Measurements from ENCODE around the gene AQP11.
"Not testable (repeated sequence)": the region's sequence is repeated elsewhere in the genome, so short reads cannot be mapped to it uniquely, and the experiment has no call there.

The AQP11 gene

GRCh38 chr11:77617892-77618291 lies 28.1 kb downstream of the AQP11 start:
- DNase-seq (ENCODE audit: low read depth) = no peak
- TF ChIP-seq CTCF (IDR thresholded peaks at IDR 0.05; ENCODE audit: insufficient read depth, low read depth, low read length, missing control alignments) = no peak
- H3K4me3 ChIP-seq (ENCODE audit: low read depth, low read length) = no peak overlapping the region

- H3K4me3 ChIP-seq (ENCODE audit: low read depth, low read length) = no peak overlapping the region
- peak; percentile 66 for DNase-seq (ENCODE audit: low read depth)
- TF ChIP-seq CTCF (IDR thresholded peaks at IDR 0.05; ENCODE audit: insufficient read depth, low read depth, low read length, missing control alignments) = peak; percentile 66
Measured at GRCh38 chr11:77619576-77620198, 29.9 kb downstream of the AQP11 start.

GRCh38 chr11:77630157-77630710 lies 40.5 kb downstream of the AQP11 start:
- H3K4me3 ChIP-seq (ENCODE audit: low read depth, low read length) = no peak overlapping the region
- DNase-seq (ENCODE audit: low read depth) = no peak
- no peak for TF ChIP-seq CTCF (IDR thresholded peaks at IDR 0.05; ENCODE audit: insufficient read depth, low read depth, low read length, missing control alignments)

DNA sequence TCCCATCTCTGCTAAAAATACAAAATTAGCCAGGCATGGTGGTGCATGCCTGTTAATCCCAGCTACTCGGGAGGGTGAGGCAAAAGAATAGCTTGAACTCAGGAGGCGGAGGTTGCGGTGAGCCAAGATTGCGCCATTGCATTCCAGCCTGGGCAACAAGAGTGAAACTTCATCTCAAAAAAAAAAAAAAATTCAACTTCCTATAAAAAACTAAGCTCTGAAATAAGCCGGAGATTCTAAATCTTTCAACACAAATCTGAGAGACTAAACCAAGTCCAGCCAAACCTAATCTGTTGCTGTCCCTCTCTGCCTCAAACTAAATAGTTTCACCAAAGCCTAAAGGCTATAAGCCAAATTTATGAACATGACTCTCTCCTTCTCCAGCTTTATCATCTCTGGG lies 44.2 kb downstream of the AQP11 start:
- DNase-seq (ENCODE audit: low read depth); H3K4me3 ChIP-seq (ENCODE audit: low read depth, low read length): not testable (repeated sequence)

DNA sequence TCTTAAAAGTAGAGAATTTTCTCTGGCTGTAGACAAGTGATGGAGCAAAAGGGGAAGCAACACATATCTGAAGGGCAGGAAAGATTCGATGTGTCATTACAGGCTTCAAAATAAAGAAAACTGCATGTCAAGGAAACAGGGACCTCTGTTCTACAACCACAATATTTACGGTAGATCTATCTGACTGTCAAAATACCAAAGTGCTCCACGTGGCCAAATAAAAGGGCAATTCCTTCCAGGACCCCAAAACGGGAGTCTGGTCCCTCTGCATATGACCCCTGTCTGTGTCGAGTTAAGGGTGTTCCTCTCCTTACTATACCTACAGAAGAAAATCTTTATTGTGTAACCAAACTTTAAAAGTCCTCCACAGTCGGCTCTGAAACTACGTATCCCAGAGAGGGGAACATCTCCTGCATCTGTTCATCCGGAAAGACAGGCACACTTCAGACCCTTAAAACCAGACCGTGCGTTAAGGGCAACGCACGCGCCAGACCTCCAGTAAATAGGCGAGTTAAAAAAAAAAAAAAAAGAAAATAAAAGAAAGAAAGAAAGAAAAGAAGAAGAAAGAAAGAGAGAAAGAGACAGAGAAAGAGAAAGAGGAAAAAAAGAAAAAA lies 47.1 kb downstream of the AQP11 start:
- peak overlapping the region; percentile 83 for H3K4me3 ChIP-seq (ENCODE audit: low read depth, low read length)
- no peak for TF ChIP-seq CTCF (IDR thresholded peaks at IDR 0.05; ENCODE audit: insufficient read depth, low read depth, low read length, missing control alignments)
- DNase-seq (ENCODE audit: low read depth) = peak; percentile 26

- TF ChIP-seq CTCF (IDR thresholded peaks at IDR 0.05; ENCODE audit: insufficient read depth, low read depth, low read length, missing control alignments) = no peak
- peak within 1 kb of the TSS; percentile 83 for H3K4me3 ChIP-seq (ENCODE audit: low read depth, low read length)
- peak; percentile 93 for DNase-seq (ENCODE audit: low read depth)
Measured at GRCh38 chr11:77637345-77638165, 47.8 kb downstream of the AQP11 start, which contains the start of gene CLNS1A. TSS of gene CLNS1A (minus strand) at chr11:77637794. CDS start at chr11:77637714, 80 bp downstream.

- no peak for DNase-seq (ENCODE audit: low read depth)
- no peak for TF ChIP-seq CTCF (IDR thresholded peaks at IDR 0.05; ENCODE audit: insufficient read depth, low read depth, low read length, missing control alignments)
- H3K4me3 ChIP-seq (ENCODE audit: low read depth, low read length) = no peak overlapping the region
Measured at GRCh38 chr11:77642228-77642627, 52.5 kb downstream of the AQP11 start.

All from GM12865 (cell line).